Measurements from ENCODE around the gene SEMA3F. TPM values are rescaled to one million over a fixed set of nuclear protein-coding genes. Genes with fewer than 3 reads are reported as not detected.
"Not testable (repeated sequence)": the region's sequence is repeated elsewhere in the genome, so short reads cannot be mapped to it uniquely, and the experiment has no call there.

SEMA3F gene
- total RNA-seq, 1 donor from 2014 or later: 10.2 TPM

GRCh38 chr3:50207359-50208042 is 52.4 kb downstream of the SEMA3F start:
- Histone ChIP-seq H3K4me3 (no peak overlapping the region), H3K27ac (replicated peaks) (no peak overlapping the region), H3K9me3 (replicated peaks) (no peaks in the 10 kb centered on the region), H3K4me1 (peaks cover 30% of the 10 kb centered on the region), H3K27me3 (ENCODE audit: low read depth) (peaks cover 36% of the 10 kb centered on the region), H3K36me3 (no peaks in the 10 kb centered on the region)
- intact Hi-C loops (cut with micrococcal nuclease): no loop called here
- DNase-seq: no peak
- TF ChIP-seq CTCF (IDR thresholded peaks at IDR 0.05; ENCODE audit: borderline replicate concordance): no peak

GRCh38 chr3:50208677-50209344 is 53.7 kb downstream of the SEMA3F start:
- peak; percentile 36 for DNase-seq
- H3K4me1 ChIP-seq: peaks cover 30% of the 10 kb centered on the region
- no peak for TF ChIP-seq CTCF (IDR thresholded peaks at IDR 0.05; ENCODE audit: borderline replicate concordance)
- no peak overlapping the region for H3K4me3 ChIP-seq
- H3K27me3 ChIP-seq (ENCODE audit: low read depth): peaks cover 23% of the 10 kb centered on the region
- H3K36me3 ChIP-seq: no peaks in the 10 kb centered on the region
- intact Hi-C loops (cut with micrococcal nuclease): no loop called here
- H3K27ac ChIP-seq (replicated peaks): no peak overlapping the region
- H3K9me3 ChIP-seq (replicated peaks): no peaks in the 10 kb centered on the region

- Histone ChIP-seq H3K27ac (replicated peaks) (no peak overlapping the region), H3K4me3 (no peak overlapping the region), H3K4me1 (peaks cover 21% of the 10 kb centered on the region), H3K36me3 (no peaks in the 10 kb centered on the region), H3K27me3 (ENCODE audit: low read depth) (peaks cover 9% of the 10 kb centered on the region), H3K9me3 (replicated peaks) (no peaks in the 10 kb centered on the region)
- TF ChIP-seq CTCF (IDR thresholded peaks at IDR 0.05; ENCODE audit: borderline replicate concordance): no peak
- intact Hi-C loops (cut with micrococcal nuclease): no loop called here
- no peak for DNase-seq
Observed at GRCh38 chr3:50210176-50210509, 55.0 kb downstream of the SEMA3F start.

- intact Hi-C loops (cut with micrococcal nuclease): no loop called here
- Histone ChIP-seq H3K4me1 (peaks cover 15% of the 10 kb centered on the region), H3K36me3 (no peaks in the 10 kb centered on the region), H3K27ac (replicated peaks) (no peak overlapping the region), H3K4me3 (no peak overlapping the region), H3K9me3 (replicated peaks) (no peaks in the 10 kb centered on the region), H3K27me3 (ENCODE audit: low read depth) (peaks cover 3% of the 10 kb centered on the region)
- no peak for DNase-seq
- no peak for TF ChIP-seq CTCF (IDR thresholded peaks at IDR 0.05; ENCODE audit: borderline replicate concordance)
Observed at GRCh38 chr3:50210510-50211367, 55.6 kb downstream of the SEMA3F start.

GRCh38 chr3:50211368-50211717 is 56.2 kb downstream of the SEMA3F start:
- H3K9me3 ChIP-seq (replicated peaks); H3K27ac ChIP-seq (replicated peaks); H3K36me3 ChIP-seq; H3K4me1 ChIP-seq; H3K4me3 ChIP-seq; DNase-seq; H3K27me3 ChIP-seq (ENCODE audit: low read depth); intact Hi-C loops (cut with micrococcal nuclease): not testable (repeated sequence)

Data from left ventricle myocardium inferior (tissue), 1 donor.